Activated CD4-positive, alpha-beta T cell treated with anti-CD3 and anti-CD28 coated beads, Interleukin-2, Interleukin-4, amounts not matched to agents 100 ng/mL and 50 ng/mL, durations not matched to agents 16 hours and 8 hours (primary cell): ENCODE measurements around the gene C2orf81.

Experiments
- DNase-seq: peaks from one replicate; pipeline ENCODE4 v3.0.0-alpha.2; 2020; ENCODE audit warnings: low spot score

Gene C2orf81

GRCh38 chr2:74390606-74391005 lies 30.8 kb downstream of the C2orf81 start:
- DNase-seq, result no peak

GRCh38 chr2:74387346-74387745 lies 34.1 kb downstream of the C2orf81 start:
- DNase-seq, result peak; percentile 52

- no peak for DNase-seq
These were observed 36.0 kb downstream of the C2orf81 start for GRCh38 chr2:74385396-74385795.

- no peak for DNase-seq
These were observed 37.4 kb downstream of the C2orf81 start for GRCh38 chr2:74384051-74384450.

GRCh38 chr2:74383254-74383653 lies 38.2 kb downstream of the C2orf81 start:
- DNase-seq, result no peak

GRCh38 chr2:74381751-74382150 lies 39.7 kb downstream of the C2orf81 start:
- DNase-seq, result no peak

- DNase-seq, result peak; percentile 3
These were observed 41.3 kb downstream of the C2orf81 start, which contains the start of gene DCTN1 for GRCh38 chr2:74379851-74380789. Gene DCTN1, minus strand, starts transcription at chr2:74380311. Its CDS starts 274 bp downstream, at chr2:74380037.

GRCh38 chr2:74378007-74378406 lies 43.4 kb downstream of the C2orf81 start:
- DNase-seq, result no peak

- DNase-seq, result no peak
These were observed 45.6 kb downstream of the C2orf81 start for GRCh38 chr2:74375838-74376237.

GRCh38 chr2:74374509-74375205 lies 46.8 kb downstream of the C2orf81 start:
- DNase-seq, result no peak

- no peak for DNase-seq
These were observed 47.4 kb downstream of the C2orf81 start for GRCh38 chr2:74373985-74374384.

- no peak for DNase-seq
These were observed 48.2 kb downstream of the C2orf81 start for GRCh38 chr2:74373221-74373676.

- DNase-seq, result no peak
These were observed 48.7 kb downstream of the C2orf81 start for GRCh38 chr2:74372674-74373073.

GRCh38 chr2:74371421-74371820 lies 50.0 kb downstream of the C2orf81 start:
- DNase-seq, result no peak

GRCh38 chr2:74369976-74370375 lies 51.4 kb downstream of the C2orf81 start:
- no peak for DNase-seq

GRCh38 chr2:74368499-74368898 lies 52.9 kb downstream of the C2orf81 start:
- no peak for DNase-seq

- DNase-seq, result no peak
These were observed 53.6 kb downstream of the C2orf81 start for GRCh38 chr2:74367789-74368188.

GRCh38 chr2:74366036-74366435 lies 55.4 kb downstream of the C2orf81 start:
- no peak for DNase-seq

GRCh38 chr2:74364533-74365505 lies 56.6 kb downstream of the C2orf81 start:
- DNase-seq, result no peak
